Ishikawa (cell line): ENCODE measurements around the gene CAMK2A.

ENCODE experiments used
- CEBPB ChIP-seq: IDR thresholded peaks from 2 replicates; pipeline ENCODE4 v1.6.1; 2012
- CREB1 ChIP-seq: IDR thresholded peaks from 2 replicates; pipeline ENCODE4 v1.6.1; 2012; ENCODE audit warnings: low read depth
- EGR1 ChIP-seq: IDR thresholded peaks from 2 replicates; pipeline ENCODE4 v1.6.1; 2012
- EP300 ChIP-seq: IDR thresholded peaks from 2 replicates; pipeline ENCODE4 v1.6.1; 2012; ENCODE audit warnings: borderline replicate concordance
- FOXM1 ChIP-seq: IDR thresholded peaks from 2 replicates; pipeline ENCODE4 v1.6.1; 2012; ENCODE audit warnings: low read depth, borderline replicate concordance
- MAX ChIP-seq: IDR thresholded peaks from 2 replicates; pipeline ENCODE4 v1.6.1; 2012
- NFIC ChIP-seq: IDR thresholded peaks from 2 replicates; pipeline ENCODE4 v1.6.1; 2012
- RAD21 ChIP-seq: IDR thresholded peaks from 2 replicates; pipeline ENCODE4 v1.6.1; 2012; ENCODE audit warnings: low read depth
- TAF1 ChIP-seq: IDR thresholded peaks from 2 replicates; pipeline ENCODE4 v1.6.1; 2012; ENCODE audit warnings: low read depth, mild to moderate bottlenecking
- TCF12 ChIP-seq: IDR thresholded peaks from 2 replicates; pipeline ENCODE4 v1.6.1; 2012; ENCODE audit warnings: low read depth
- TEAD4 ChIP-seq: IDR thresholded peaks from 2 replicates; pipeline ENCODE4 v1.6.1; 2012
- USF1 ChIP-seq: IDR thresholded peaks from 2 replicates; pipeline ENCODE4 v1.6.1; 2012
- YY1 ChIP-seq: IDR thresholded peaks from 2 replicates; pipeline ENCODE4 v1.6.1; 2012; ENCODE audit warnings: low read depth
- ZBTB7A ChIP-seq: IDR thresholded peaks from 2 replicates; pipeline ENCODE4 v1.6.1; 2012; ENCODE audit warnings: low read depth
- TF ChIP-seq, protein P1 (sequence below): IDR thresholded peaks from 2 replicates; pipeline ENCODE4 v1.6.1; 2012; ENCODE audit warnings: low read depth, mild to moderate bottlenecking

CAMK2A gene

DNA sequence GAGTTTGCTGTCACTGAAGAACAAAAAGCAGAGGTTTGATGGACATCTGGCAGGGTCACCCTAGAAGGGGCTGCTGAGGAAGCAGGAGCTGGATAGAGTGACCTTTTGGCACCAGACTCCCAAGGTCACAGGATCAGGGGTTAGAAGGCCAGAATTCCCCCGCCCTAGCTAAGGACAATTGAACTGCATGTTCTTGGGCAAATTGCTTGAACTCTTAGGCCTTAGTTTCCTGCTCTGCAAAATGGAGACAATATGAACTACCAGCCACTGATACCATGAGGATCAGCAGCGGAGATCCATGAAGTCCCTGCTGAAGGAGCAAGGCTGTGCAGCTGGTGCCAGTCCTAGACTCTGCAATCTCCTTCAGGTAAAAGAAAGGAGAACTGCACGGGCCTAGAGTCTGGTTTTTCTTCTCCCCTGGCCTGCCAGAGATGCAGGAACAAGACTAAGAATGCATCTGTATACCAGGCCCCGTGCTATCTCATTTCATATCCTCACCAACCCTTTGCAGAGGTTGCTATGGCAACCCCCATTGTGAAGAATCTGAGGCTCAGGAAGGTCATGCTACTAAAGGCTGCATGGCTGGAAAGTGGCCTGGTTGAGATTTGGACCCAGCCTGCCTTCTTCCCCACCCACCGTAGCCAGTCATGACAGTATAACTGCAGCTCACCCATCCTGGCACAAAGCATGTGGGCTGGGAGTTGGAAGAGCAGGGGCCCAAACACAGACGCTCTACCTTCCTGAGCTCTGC, 33.7 kb downstream of the CAMK2A start:
- TF ChIP-seq EGR1, result no peak
- TF ChIP-seq TCF12, result no peak
- no peak for TF ChIP-seq MAX
- TF ChIP-seq FOXM1, result no peak
- no peak for TF ChIP-seq USF1

DNA sequence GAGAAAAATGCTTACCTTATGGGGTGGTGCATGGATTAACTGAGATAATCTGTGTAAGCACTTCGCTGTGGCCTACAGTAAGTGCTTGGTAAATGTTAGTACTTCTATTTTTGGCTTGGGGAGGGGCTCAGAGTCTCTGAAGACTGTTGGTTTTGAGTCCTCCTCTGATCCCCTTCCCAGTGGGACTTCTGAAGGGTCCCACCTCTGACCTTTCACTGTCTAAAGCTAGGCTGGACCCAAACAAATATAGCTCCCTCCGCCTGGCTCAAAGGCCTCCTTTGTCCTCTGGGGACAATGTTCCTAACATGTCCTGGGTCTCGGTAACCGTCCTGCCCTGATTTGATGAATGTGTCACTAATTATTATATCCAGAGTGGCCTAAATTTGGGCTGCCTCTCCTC, 34.8 kb downstream of the CAMK2A start:
- TF ChIP-seq TEAD4 (no peak), EP300 (no peak), TAF1 (no peak), NFIC (no peak), TCF12 (no peak), USF1 (no peak), RAD21 (no peak), MAX (no peak), CEBPB (no peak), EGR1 (no peak)
- TF ChIP-seq, protein P1, sequence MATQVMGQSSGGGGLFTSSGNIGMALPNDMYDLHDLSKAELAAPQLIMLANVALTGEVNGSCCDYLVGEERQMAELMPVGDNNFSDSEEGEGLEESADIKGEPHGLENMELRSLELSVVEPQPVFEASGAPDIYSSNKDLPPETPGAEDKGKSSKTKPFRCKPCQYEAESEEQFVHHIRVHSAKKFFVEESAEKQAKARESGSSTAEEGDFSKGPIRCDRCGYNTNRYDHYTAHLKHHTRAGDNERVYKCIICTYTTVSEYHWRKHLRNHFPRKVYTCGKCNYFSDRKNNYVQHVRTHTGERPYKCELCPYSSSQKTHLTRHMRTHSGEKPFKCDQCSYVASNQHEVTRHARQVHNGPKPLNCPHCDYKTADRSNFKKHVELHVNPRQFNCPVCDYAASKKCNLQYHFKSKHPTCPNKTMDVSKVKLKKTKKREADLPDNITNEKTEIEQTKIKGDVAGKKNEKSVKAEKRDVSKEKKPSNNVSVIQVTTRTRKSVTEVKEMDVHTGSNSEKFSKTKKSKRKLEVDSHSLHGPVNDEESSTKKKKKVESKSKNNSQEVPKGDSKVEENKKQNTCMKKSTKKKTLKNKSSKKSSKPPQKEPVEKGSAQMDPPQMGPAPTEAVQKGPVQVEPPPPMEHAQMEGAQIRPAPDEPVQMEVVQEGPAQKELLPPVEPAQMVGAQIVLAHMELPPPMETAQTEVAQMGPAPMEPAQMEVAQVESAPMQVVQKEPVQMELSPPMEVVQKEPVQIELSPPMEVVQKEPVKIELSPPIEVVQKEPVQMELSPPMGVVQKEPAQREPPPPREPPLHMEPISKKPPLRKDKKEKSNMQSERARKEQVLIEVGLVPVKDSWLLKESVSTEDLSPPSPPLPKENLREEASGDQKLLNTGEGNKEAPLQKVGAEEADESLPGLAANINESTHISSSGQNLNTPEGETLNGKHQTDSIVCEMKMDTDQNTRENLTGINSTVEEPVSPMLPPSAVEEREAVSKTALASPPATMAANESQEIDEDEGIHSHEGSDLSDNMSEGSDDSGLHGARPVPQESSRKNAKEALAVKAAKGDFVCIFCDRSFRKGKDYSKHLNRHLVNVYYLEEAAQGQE, result no peak

GRCh38 chr5:150254363-150254762, 35.2 kb downstream of the CAMK2A start:
- TF ChIP-seq NFIC (no peak), TCF12 (no peak), EP300 (no peak), EGR1 (no peak), CREB1 (no peak), RAD21 (no peak), FOXM1 (no peak), TAF1 (no peak), YY1 (no peak), ZBTB7A (no peak), TEAD4 (no peak), USF1 (no peak), CEBPB (no peak), MAX (no peak)
- TF ChIP-seq, protein P1, result no peak

DNA sequence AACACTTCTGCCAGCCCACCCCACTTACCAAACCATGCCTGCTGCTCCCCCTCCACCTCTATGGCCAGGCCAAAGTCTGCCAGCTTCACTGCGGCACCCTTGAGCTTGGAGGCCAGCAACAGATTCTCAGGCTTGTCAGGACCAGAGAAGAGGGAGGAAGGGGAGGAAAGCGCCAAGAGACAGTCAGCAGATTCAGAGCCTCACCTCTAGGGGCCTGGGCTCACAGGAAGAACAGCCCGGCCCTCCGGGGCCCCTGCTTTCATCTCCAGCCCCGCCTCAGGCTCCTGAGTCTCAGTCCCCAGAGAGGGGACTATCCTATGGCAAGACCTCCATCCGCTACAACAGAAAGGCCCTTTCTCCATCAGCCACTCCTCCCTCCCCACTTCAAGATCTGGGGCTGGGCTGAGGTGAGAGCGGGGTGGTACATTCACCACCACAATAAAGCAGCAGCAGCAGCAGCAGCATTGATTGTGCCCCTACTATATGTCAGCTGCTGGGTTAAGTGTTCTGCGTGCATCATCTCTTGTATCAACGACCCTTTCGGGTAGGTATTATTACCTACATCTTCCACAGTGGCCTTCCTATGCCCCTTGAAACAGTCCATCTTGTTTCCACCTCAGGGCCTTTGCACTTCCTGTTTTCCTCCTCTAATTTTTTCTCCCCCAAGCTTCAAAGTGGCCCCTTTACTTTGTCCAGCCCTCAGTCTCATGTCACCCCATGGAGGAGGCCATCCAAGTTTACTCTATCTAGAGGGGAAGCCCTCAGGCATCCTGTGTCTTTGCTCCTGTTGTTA, 36.0 kb downstream of the CAMK2A start:
- TF ChIP-seq EP300 (no peak), TCF12 (no peak), USF1 (no peak), EGR1 (no peak), ZBTB7A (no peak), RAD21 (no peak), NFIC (no peak), MAX (no peak), FOXM1 (no peak), YY1 (no peak), TEAD4 (no peak), CEBPB (no peak), CREB1 (no peak), TAF1 (no peak)
- TF ChIP-seq, protein P1, result no peak
